Measurements from ENCODE around the gene GPX4. TPM values are rescaled to one million over a fixed set of nuclear protein-coding genes. Genes with fewer than 3 reads are reported as not detected.

GPX4 gene
- total RNA-seq, 1 donor from 2014 or later: 289 TPM

GRCh38 chr19:1080360-1081161 is 23.2 kb upstream of the GPX4 start:
- Histone ChIP-seq H3K36me3 (no peaks in the 10 kb centered on the region), H2AFZ (replicated peaks) (no peak overlapping the region), H3K9me3 (ENCODE audit: low read depth) (no peaks in the 10 kb centered on the region), H3K27ac (no peak overlapping the region), H3K4me3 (no peak overlapping the region), H3K9ac (no peak overlapping the region), H3K4me1 (peaks cover 10% of the 10 kb centered on the region), H3K4me2 (no peak overlapping the region), H3K79me2 (ENCODE audit: low read depth) (no peaks in the 10 kb centered on the region), H3K27me3 (peaks cover 4% of the 10 kb centered on the region), H4K20me1 (ENCODE audit: low read depth) (peaks cover 23% of the 10 kb centered on the region), H3F3A (ENCODE audit: low read depth) (peaks cover 20% of the 10 kb centered on the region)
- Mint-ChIP-seq H3K4me3 (no peak overlapping the region), H3K27me3 (ENCODE audit: insufficient read depth, low read depth) (peaks cover 2% of the 10 kb centered on the region), H3K9me3 (no peaks in the 10 kb centered on the region), H3K36me3 (peaks cover 3% of the 10 kb centered on the region), H3K4me1 (peaks cover 2% of the 10 kb centered on the region), H3K27ac (no peak overlapping the region)
- no peak for DNase-seq (ENCODE audit: low spot score)
- TF ChIP-seq EZH2phosphoT487 (IDR thresholded peaks at IDR 0.05): no peak
- no peak for TF ChIP-seq CTCF (IDR thresholded peaks at IDR 0.05)
- TF ChIP-seq EZH2 (IDR thresholded peaks at IDR 0.05): no peak

DNA sequence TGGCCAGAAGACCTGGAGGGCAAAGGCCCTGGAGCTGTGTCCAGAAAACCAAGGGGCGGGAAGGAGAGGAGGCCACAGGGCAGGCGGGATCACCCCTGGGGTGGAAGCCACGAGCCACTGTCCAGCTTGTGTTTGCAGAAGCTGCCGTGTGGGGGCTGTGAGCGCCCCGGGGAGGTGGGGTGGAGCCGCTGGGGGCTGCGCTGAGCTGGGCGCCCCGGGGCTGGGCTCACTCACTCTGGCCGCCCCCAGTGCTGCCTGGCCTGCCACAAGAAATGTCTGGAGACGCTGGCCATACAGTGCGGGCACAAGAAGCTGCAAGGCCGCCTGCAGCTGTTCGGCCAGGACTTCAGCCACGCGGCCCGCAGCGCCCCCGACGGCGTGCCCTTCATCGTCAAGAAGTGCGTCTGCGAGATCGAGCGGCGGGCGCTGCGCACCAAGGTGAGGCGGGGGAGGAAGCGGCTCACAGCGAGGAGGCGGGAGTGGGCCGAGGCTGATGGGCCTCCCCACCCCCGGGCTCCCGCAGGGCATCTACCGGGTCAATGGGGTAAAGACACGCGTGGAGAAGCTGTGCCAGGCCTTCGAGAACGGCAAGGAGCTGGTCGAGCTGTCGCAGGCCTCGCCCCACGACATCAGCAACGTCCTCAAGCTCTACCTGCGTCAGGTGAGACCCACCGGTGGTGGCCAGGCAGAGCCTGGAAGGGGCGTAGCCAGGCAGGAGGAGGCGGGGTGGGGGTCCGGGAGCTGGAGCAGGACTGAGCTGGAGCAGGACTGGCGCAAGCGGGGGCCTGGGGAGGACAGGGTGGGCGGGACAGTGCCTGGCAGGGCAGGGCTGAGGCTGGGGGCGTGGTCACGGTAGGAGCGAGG is 22.3 kb upstream of the GPX4 start:
- Mint-ChIP-seq H3K4me3 (no peak overlapping the region), H3K9me3 (no peaks in the 10 kb centered on the region), H3K36me3 (peaks cover 3% of the 10 kb centered on the region), H3K27me3 (ENCODE audit: insufficient read depth, low read depth) (peaks cover 2% of the 10 kb centered on the region), H3K4me1 (peaks cover 2% of the 10 kb centered on the region), H3K27ac (no peak overlapping the region)
- Histone ChIP-seq H3K9ac (no peak overlapping the region), H3K4me2 (peak overlapping the region; percentile 73), H3K36me3 (no peaks in the 10 kb centered on the region), H3K4me3 (peak overlapping the region; percentile 32), H3K27me3 (peaks cover 4% of the 10 kb centered on the region), H3K27ac (no peak overlapping the region), H3F3A (ENCODE audit: low read depth) (peaks cover 20% of the 10 kb centered on the region), H3K9me3 (ENCODE audit: low read depth) (no peaks in the 10 kb centered on the region), H4K20me1 (ENCODE audit: low read depth) (peaks cover 23% of the 10 kb centered on the region), H2AFZ (replicated peaks) (no peak overlapping the region), H3K79me2 (ENCODE audit: low read depth) (no peaks in the 10 kb centered on the region), H3K4me1 (peaks cover 10% of the 10 kb centered on the region)
- peak; percentile 76 for DNase-seq (ENCODE audit: low spot score)
- TF ChIP-seq CTCF (IDR thresholded peaks at IDR 0.05) (peak; percentile 38), EZH2 (IDR thresholded peaks at IDR 0.05) (no peak)

DNA sequence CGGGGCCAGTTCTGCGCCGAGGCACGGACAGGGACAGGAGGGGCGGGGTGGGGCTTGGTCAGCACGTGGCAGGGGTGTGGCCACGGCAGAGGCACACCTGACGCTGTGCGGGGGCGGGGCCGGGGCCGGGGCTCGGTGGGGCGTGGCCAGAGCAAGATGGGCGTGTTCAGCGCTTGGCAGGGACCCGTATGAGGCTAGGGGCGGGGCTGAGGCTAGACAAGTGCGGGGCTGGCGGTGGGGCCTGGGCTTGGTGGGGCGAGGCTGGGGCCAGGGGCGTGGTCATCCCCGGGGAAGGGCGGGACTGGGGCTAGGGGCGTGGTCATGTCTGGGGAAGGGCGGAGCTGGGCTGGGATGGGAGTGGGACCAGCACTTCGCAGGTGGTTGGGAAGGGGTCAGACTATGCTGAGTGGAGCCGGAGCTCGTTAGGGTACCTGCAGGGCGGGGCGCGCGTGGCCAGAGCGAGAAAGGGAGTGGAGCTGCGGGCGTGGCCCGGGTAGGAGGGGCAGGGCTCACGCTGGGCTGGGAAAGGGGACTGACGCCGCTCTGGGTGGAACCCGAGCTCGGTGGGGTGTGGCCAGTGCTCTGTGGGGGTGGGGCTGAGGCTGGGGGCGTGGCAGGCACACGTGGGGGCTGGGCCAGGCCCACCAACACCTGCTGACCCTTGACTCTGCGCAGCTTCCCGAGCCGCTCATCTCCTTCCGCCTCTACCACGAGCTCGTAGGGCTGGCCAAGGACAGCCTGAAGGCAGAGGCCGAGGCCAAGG is 21.4 kb upstream of the GPX4 start:
- H2AFZ ChIP-seq (replicated peaks): peak overlapping the region; percentile 84
- no peak overlapping the region for H3K27ac ChIP-seq
- Mint-ChIP-seq H3K27ac (no peak overlapping the region), H3K4me1 (peaks cover 2% of the 10 kb centered on the region), H3K36me3 (peaks cover 3% of the 10 kb centered on the region), H3K27me3 (ENCODE audit: insufficient read depth, low read depth) (peaks cover 2% of the 10 kb centered on the region), H3K4me3 (no peak overlapping the region), H3K9me3 (no peaks in the 10 kb centered on the region)
- no peaks in the 10 kb centered on the region for H3K9me3 ChIP-seq (ENCODE audit: low read depth)
- peak overlapping the region; percentile 57 for H3K4me3 ChIP-seq
- H3K79me2 ChIP-seq (ENCODE audit: low read depth): no peaks in the 10 kb centered on the region
- H3K4me1 ChIP-seq: peaks cover 10% of the 10 kb centered on the region
- no peaks in the 10 kb centered on the region for H3K36me3 ChIP-seq
- peak; percentile 98 for DNase-seq (ENCODE audit: low spot score)
- peaks cover 23% of the 10 kb centered on the region for H4K20me1 ChIP-seq (ENCODE audit: low read depth)
- H3F3A ChIP-seq (ENCODE audit: low read depth): peaks cover 20% of the 10 kb centered on the region
- H3K9ac ChIP-seq: no peak overlapping the region
- TF ChIP-seq EZH2phosphoT487 (IDR thresholded peaks at IDR 0.05) (no peak), CTCF (IDR thresholded peaks at IDR 0.05) (no peak), EZH2 (IDR thresholded peaks at IDR 0.05) (no peak)
- H3K27me3 ChIP-seq: peaks cover 4% of the 10 kb centered on the region
- H3K4me2 ChIP-seq: peak overlapping the region; percentile 76

All from neural progenitor cell (in vitro differentiated cells).